ENCODE data around the gene MYLK4.

The MYLK4 gene

GRCh38 chr6:2656460-2657079 lies 94.2 kb downstream of the MYLK4 start:
- no peak for DNase-seq (ENCODE audit: low read depth)

GRCh38 chr6:2655844-2656433 lies 94.8 kb downstream of the MYLK4 start:
- DNase-seq (ENCODE audit: low read depth) = no peak

DNA sequence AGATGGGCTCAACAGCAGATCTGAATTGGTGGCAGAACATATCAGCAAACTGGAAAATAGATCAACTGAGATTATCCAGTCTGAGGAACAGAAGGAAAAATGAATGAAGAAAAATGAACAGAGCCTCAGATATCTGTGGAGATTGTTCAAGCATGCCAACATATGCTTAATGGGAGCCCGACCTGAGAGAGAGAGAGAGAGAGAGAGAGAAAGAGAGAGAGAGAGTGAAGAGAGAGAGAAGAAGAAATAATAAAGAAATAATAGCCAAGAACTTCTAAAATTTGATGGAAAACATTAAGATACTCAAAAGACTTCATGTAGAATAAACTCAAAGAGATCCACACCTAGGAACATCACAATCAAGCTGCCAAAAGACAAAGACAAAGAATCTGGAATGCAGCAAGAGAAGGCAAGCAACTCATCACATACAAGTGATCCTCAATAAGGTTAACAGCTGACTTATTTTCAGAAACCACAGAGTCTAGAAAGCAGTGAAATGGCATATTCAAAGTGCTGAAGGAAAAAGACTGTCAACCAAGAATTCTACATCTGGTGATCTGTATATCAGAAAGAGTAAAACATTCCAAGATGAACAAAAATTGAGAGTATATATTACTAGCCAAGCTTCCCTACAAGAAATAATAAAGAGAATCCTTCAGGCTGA lies 97.2 kb downstream of the MYLK4 start:
- no peak for DNase-seq (ENCODE audit: low read depth)

DNA sequence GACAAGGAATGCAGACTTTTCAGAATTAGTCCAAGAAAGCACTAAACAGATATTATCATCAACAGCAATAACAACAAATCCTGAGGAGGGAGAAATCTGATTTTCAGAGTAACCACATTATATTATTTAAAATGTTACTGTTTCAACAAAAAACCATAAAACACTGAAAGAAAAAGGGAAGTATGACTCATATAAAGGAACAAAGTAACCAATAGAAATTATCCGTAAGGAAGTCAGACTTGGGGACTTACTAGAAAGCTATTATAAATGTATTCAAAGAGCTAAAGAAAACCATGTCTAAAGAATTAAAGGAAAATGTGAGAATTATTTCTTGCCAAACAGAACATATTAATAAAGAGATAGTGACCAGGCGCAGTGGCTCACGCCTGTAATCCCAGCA lies 98.1 kb downstream of the MYLK4 start:
- no peak for DNase-seq (ENCODE audit: low read depth)

DNA sequence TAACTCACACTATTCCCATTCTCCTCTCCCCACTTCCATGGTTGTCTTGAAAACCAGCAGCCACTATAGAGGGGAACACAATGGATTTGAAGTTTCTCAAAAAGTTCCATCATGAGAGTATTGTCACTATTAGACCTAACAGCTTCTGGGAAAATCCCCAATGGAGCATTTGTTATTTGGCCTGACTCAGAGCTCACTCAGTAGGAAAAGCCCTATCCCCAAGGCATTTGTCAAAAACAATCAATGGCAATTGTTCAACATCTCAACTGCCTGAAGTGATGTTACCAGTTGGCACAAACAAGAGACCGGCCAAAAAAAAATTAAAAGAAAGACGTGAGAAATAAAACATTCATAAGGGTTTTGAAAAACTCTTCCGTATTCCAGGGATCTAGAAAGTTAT lies 98.8 kb downstream of the MYLK4 start:
- DNase-seq (ENCODE audit: low read depth) = no peak

DNA sequence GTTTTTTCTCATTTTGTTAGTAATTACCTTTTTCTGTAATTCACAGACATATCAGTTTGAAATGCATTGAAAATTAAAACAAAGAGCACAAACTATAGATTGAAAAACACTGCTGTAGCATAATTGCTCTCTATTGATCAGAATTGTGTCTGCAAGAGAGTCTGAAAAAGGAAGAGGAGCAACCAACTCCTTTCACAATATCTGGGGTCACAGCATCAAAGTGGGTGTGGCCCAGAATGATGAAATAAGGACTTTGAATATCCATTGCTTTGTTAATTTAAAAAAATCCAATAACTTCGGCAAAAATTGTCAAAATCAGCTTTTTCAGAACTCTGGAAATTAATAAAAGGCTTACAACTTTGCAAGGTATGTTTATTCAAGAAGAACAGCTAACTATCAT lies 99.2 kb downstream of the MYLK4 start:
- DNase-seq (ENCODE audit: low read depth) = no peak

- no peak for DNase-seq (ENCODE audit: low read depth)
Measured at GRCh38 chr6:2646346-2646745, 104.4 kb downstream of the MYLK4 start.

GRCh38 chr6:2643935-2644539 lies 106.7 kb downstream of the MYLK4 start:
- no peak for DNase-seq (ENCODE audit: low read depth)

- DNase-seq (ENCODE audit: low read depth) = no peak
Measured at GRCh38 chr6:2643130-2643529, 107.6 kb downstream of the MYLK4 start.

DNA sequence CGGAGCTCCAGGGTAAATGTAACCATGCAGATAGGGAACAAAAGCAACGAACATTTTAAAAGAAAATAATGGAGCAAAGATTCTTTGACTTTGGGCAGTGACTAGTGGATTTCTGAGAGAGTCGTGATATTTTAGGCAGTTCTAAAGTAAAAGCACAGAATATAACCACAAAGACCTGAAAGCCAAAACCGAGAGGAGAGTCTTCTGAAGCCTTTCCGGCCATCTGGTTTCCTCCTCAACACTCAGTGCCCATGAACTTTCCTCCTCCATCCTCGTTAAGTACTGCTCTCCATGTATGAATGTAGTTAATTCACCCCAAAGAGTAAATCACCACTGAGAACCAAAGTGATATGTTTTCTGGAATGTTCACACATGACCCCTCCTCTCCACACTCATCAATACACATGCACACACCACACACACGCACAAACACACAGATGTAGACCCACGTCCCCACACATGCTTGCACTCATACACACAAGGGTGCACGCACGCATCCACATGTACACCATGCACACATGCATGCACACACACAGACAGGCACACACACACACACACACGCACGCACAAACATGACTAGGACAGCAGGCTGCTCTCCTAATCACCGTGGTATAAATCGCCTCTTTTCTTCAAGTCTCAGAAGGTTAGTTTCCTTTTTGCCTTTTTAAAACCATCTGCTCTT lies 109.5 kb downstream of the MYLK4 start:
- no peak for DNase-seq (ENCODE audit: low read depth)

GRCh38 chr6:2640551-2640950 lies 110.2 kb downstream of the MYLK4 start:
- DNase-seq (ENCODE audit: low read depth) = no peak

GRCh38 chr6:2639896-2640295 lies 110.8 kb downstream of the MYLK4 start:
- no peak for DNase-seq (ENCODE audit: low read depth)

- DNase-seq (ENCODE audit: low read depth) = no peak
Measured at GRCh38 chr6:2639167-2639566, 111.6 kb downstream of the MYLK4 start.

DNA sequence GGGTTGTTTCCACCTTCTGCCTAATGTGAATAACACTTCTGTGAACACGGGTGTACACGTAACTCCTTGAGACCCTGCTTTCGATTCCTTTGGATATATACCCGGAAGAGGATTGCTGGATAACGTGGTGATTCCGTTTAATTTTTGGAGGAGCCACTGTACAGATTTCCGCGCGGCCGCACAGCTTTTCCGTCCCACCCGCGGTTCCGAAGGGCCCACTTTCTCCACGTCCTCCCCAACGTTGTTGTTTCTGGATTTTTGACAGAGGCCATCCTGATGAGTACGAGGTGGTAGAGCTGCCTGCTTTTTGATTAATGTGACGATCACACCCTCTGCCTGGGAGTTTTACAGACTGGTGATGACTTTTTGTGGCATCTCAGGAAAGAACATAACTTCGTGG lies 114.0 kb downstream of the MYLK4 start:
- no peak for DNase-seq (ENCODE audit: low read depth)

DNA sequence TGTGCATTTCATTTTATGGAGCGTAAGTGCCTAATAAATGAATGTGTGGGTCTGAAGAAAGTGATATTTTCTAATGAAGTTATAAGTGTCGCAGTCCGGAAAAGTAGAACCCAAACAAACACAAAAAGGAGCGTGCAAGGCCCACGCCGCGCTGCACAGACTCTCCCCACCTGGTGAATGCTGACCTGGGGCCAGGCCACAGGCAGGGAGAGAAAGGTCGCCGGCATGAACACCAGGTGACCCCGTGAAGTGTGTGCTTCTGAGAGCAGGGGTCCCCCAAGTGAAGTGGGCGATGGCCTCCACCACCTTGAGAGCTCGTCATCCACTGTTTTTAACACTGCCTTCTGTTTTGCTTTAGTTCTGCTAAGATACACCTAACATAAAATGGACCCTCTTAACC lies 114.8 kb downstream of the MYLK4 start:
- DNase-seq (ENCODE audit: low read depth) = no peak

GRCh38 chr6:2634139-2634964 lies 116.4 kb downstream of the MYLK4 start:
- peak; percentile 87 for DNase-seq (ENCODE audit: low read depth)

GRCh38 chr6:2633736-2634135 lies 117.0 kb downstream of the MYLK4 start:
- DNase-seq (ENCODE audit: low read depth) = no peak

GRCh38 chr6:2632976-2633584 lies 117.6 kb downstream of the MYLK4 start:
- no peak for DNase-seq (ENCODE audit: low read depth)

GRCh38 chr6:2632368-2632767 lies 118.4 kb downstream of the MYLK4 start:
- no peak for DNase-seq (ENCODE audit: low read depth)

- DNase-seq (ENCODE audit: low read depth) = no peak
Measured at GRCh38 chr6:2630891-2631571, 119.7 kb downstream of the MYLK4 start.

DNA sequence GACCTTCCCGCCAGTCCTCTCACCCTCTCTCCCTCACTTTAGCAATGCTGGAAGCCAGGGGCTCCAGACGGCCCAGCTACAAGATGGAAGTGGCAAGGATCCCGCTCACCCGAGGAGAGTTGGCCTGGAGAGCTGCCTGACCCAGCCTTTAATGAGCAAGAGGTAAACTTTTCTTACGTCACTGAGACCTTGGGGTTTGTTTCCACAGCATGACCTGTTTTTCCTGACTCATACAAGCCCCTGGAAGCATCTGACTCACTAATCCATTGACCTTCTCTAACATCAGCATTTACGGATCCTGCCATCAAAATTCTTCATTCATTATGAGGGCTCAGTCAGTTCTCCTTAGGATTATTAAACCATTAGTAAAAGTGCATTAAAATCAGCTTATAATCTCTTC lies 120.4 kb downstream of the MYLK4 start:
- no peak for DNase-seq (ENCODE audit: low read depth)

Measured in activated T-cell treated with anti-CD3 and anti-CD28 coated beads for 1 hour (primary cell).